Thyroid gland (tissue), 4 donors: ENCODE results near the gene KAZN. TPM values are rescaled to one million over a fixed set of nuclear protein-coding genes. Genes with fewer than 3 reads are reported as not detected.

ENCODE experiments used
- DNase-seq, 2 donors: peaks; one replicate each; pipeline ENCODE4 v3.0.0-alpha.2; 2019
- H3K27ac ChIP-seq, 3 donors: fragments of 200-600 bp; sonication (generic); 1 replicate in 2 of 3; 2 replicates in 1 of 3; pipeline ENCODE4 v1.5.1; 2016 to 2019; ENCODE audit warnings: mild to moderate bottlenecking in 1 of 3, moderate library complexity in 1 of 3
- H3K27me3 ChIP-seq: fragments of 200-600 bp; sonication (generic); one replicate; pipeline ENCODE4 v1.5.1; 2019
- H3K36me3 ChIP-seq, 2 donors: fragments of 200-600 bp; sonication (generic); one replicate each; pipeline ENCODE4 v1.5.1; 2016 to 2019
- H3K4me1 ChIP-seq, 2 donors: fragments of 200-600 bp; sonication (generic); one replicate each; pipeline ENCODE4 v1.5.1; 2017 to 2019
- H3K4me3 ChIP-seq, 3 donors: fragments of 200-600 bp; sonication (generic); replicated peaks in 1 of 3; 1 replicate in 2 of 3; 2 replicates in 1 of 3; pipeline ENCODE4 v1.5.1; 2016; ENCODE audit warnings: mild to moderate bottlenecking in 1 of 3
- H3K9me3 ChIP-seq: fragments of 200-600 bp; sonication (generic); one replicate; pipeline ENCODE4 v1.5.1; 2017
- CTCF ChIP-seq, 6 experiments: fragments of 200-600 bp in 3 of 6; fragments of 450-650 bp in 3 of 6; sonication (generic) in 3 of 6; IDR thresholded peaks; one replicate each; pipeline ENCODE4 v1.5.1; 2016 to 2019; ENCODE audit warnings: antibody characterized with exemption in 6 of 6, mild to moderate bottlenecking in 2 of 6, inconsistent platforms in 1 of 6, moderate library complexity in 1 of 6
- POLR2A ChIP-seq, 2 donors: fragments of 450-650 bp; IDR thresholded peaks; one replicate each; pipeline ENCODE4 v1.6.1; 2017; ENCODE audit warnings: antibody characterized with exemption in 2 of 2, mild to moderate bottlenecking in 2 of 2, moderate library complexity in 1 of 2
- WGBS, 2 donors: methylation state at CpG; one replicate each; pipeline ENCODE4 v1.1.5; 2017; 5-methylcytosine and 5-hydroxymethylcytosine counted together
- intact Hi-C: fragments of 100-400 bp; cut with DNase I; formaldehyde crosslinking; loops from one replicate; pipeline ENCODE4 v1.15.1; 2023
- total RNA-seq, 4 donors: library from RNA; depleted of rRNA; stranded (reverse); fragments of >200 nt; gene quantifications; one replicate each; pipeline ENCODE4 v1.2.3, GENCODE V29; 2016

KAZN gene
- total RNA-seq, 4 donors from 2014 or later = 14.8 to 28.6 (median 18.2) TPM

- 60 to 80% methylated on average over 2 of the region's 2 CpGs for WGBS, 2 donors
- DNase-seq = no peak
- Histone ChIP-seq H3K4me1 (peaks cover 14 to 41% of the 10 kb centered on the region in 2 donors), H3K4me3 (no peak overlapping the region), H3K9me3 (no peaks in the 10 kb centered on the region), H3K27me3 (no peaks in the 10 kb centered on the region), H3K27ac (no peak overlapping the region), H3K36me3 (no peaks in the 10 kb centered on the region)
- TF ChIP-seq CTCF (IDR thresholded peaks at IDR 0.05) (no peak), POLR2A (IDR thresholded peaks at IDR 0.05) (no peak)
- intact Hi-C loops = no loop called here
Measured at GRCh38 chr1:14974361-14974760, 375.9 kb downstream of the KAZN start.

GRCh38 chr1:14975119-14975518 lies 376.6 kb downstream of the KAZN start:
- intact Hi-C loops = no loop called here
- H3K4me1 ChIP-seq = peaks cover 14 to 40% of the 10 kb centered on the region in 2 donors
- H3K36me3 ChIP-seq = no peaks in the 10 kb centered on the region
- no peak overlapping the region for H3K4me3 ChIP-seq
- 73 to 84% methylated on average over 4 of the region's 4 CpGs for WGBS, 2 donors
- H3K27me3 ChIP-seq = no peaks in the 10 kb centered on the region
- no peaks in the 10 kb centered on the region for H3K9me3 ChIP-seq
- peak in 1 of 2 donors; percentile 36 for DNase-seq
- no peak for TF ChIP-seq CTCF (IDR thresholded peaks at IDR 0.05)
- TF ChIP-seq POLR2A (IDR thresholded peaks at IDR 0.05) = no peak
- H3K27ac ChIP-seq = peak overlapping the region; percentile 18 to 54 (median 31)

- Histone ChIP-seq H3K4me3 (no peak overlapping the region), H3K27ac (peak overlapping the region; percentile 92 to 98 (median 92)), H3K9me3 (no peaks in the 10 kb centered on the region), H3K27me3 (no peaks in the 10 kb centered on the region), H3K36me3 (no peaks in the 10 kb centered on the region), H3K4me1 (peaks cover 14 to 34% of the 10 kb centered on the region in 2 donors)
- intact Hi-C loops = no loop called here
- 84 to 91% methylated on average over 10 to 13 of the region's 13 CpGs for WGBS, 2 donors
- TF ChIP-seq POLR2A (IDR thresholded peaks at IDR 0.05) (no peak), CTCF (IDR thresholded peaks at IDR 0.05) (no peak)
- DNase-seq = no peak
Measured at GRCh38 chr1:14976256-14976655, 377.8 kb downstream of the KAZN start.

GRCh38 chr1:14977338-14977931 lies 378.9 kb downstream of the KAZN start:
- TF ChIP-seq POLR2A (IDR thresholded peaks at IDR 0.05) (peak in 1 of 2 donors; percentile 12), CTCF (IDR thresholded peaks at IDR 0.05) (peak in 1 of 6 experiments; percentile 10)
- H3K27ac ChIP-seq = peak overlapping the region; percentile 92 to 98 (median 92)
- no peaks in the 10 kb centered on the region for H3K27me3 ChIP-seq
- WGBS, 2 donors = 37 to 43% methylated on average over 8 to 11 of the region's 15 CpGs
- peak; percentile 96 to 98 for DNase-seq
- no peak overlapping the region for H3K4me3 ChIP-seq
- intact Hi-C loops = no loop called here
- peaks cover 14 to 34% of the 10 kb centered on the region in 2 donors for H3K4me1 ChIP-seq
- no peaks in the 10 kb centered on the region for H3K36me3 ChIP-seq
- no peaks in the 10 kb centered on the region for H3K9me3 ChIP-seq

GRCh38 chr1:14980621-14981218 lies 382.2 kb downstream of the KAZN start:
- Histone ChIP-seq H3K36me3 (no peaks in the 10 kb centered on the region), H3K27ac (no peak overlapping the region), H3K4me3 (no peak overlapping the region), H3K9me3 (no peaks in the 10 kb centered on the region), H3K27me3 (no peaks in the 10 kb centered on the region), H3K4me1 (peaks cover 10 to 22% of the 10 kb centered on the region in 2 donors)
- intact Hi-C loops = no loop called here
- TF ChIP-seq POLR2A (IDR thresholded peaks at IDR 0.05) = no peak
- no peak for TF ChIP-seq CTCF (IDR thresholded peaks at IDR 0.05)
- WGBS, 2 donors = 71 to 77% methylated on average over 17 of the region's 17 CpGs
- DNase-seq = no peak
